ENCODE data around the gene GRID1.

GRCh38 chr10:86003201-86003621, 363.4 kb downstream of the GRID1 start:
- TF ChIP-seq, protein P1, sequence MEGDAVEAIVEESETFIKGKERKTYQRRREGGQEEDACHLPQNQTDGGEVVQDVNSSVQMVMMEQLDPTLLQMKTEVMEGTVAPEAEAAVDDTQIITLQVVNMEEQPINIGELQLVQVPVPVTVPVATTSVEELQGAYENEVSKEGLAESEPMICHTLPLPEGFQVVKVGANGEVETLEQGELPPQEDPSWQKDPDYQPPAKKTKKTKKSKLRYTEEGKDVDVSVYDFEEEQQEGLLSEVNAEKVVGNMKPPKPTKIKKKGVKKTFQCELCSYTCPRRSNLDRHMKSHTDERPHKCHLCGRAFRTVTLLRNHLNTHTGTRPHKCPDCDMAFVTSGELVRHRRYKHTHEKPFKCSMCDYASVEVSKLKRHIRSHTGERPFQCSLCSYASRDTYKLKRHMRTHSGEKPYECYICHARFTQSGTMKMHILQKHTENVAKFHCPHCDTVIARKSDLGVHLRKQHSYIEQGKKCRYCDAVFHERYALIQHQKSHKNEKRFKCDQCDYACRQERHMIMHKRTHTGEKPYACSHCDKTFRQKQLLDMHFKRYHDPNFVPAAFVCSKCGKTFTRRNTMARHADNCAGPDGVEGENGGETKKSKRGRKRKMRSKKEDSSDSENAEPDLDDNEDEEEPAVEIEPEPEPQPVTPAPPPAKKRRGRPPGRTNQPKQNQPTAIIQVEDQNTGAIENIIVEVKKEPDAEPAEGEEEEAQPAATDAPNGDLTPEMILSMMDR (IDR thresholded peaks at IDR 0.05) = no peak
- no peak for TF ChIP-seq POLR2A (IDR thresholded peaks at IDR 0.05)
